H9 (cell line): ENCODE data around the gene KIFC3. TPM values are rescaled to one million over a fixed set of nuclear protein-coding genes. Genes with fewer than 3 reads are reported as not detected.

ENCODE experiments used
- DNase-seq: peaks from one replicate; pipeline ENCODE4 v3.0.0-alpha.2; 2017
- H2AFZ ChIP-seq: one replicate; pipeline ENCODE4 v1.6.1; 2013; ENCODE audit warnings: mild to moderate bottlenecking, low read length, control low read depth, moderate library complexity
- H2AK5ac ChIP-seq: 2 replicates; pipeline ENCODE4 v1.6.1; 2013; ENCODE audit warnings: low read length, control low read depth, mixed read lengths; ENCODE audit not compliant: insufficient read length
- H2BK120ac ChIP-seq: one replicate; pipeline ENCODE4 v1.6.1; 2013; ENCODE audit warnings: low read depth, mild to moderate bottlenecking, low read length, control low read depth, inconsistent platforms; ENCODE audit not compliant: poor library complexity, severe bottlenecking
- H2BK12ac ChIP-seq: 2 replicates; pipeline ENCODE4 v1.6.1; 2013; ENCODE audit warnings: low read length, control low read depth, mixed read lengths, low read depth; ENCODE audit not compliant: insufficient read length
- H2BK15ac ChIP-seq: 2 replicates; pipeline ENCODE4 v1.6.1; 2013; ENCODE audit warnings: low read depth, low read length, control low read depth
- H2BK20ac ChIP-seq: one replicate; pipeline ENCODE4 v1.6.1; 2013; ENCODE audit warnings: low read depth, mild to moderate bottlenecking, low read length, control low read depth, inconsistent platforms; ENCODE audit not compliant: poor library complexity, severe bottlenecking
- H2BK5ac ChIP-seq: 2 replicates; pipeline ENCODE4 v1.6.1; 2013; ENCODE audit warnings: low read length, control low read depth, mixed read lengths; ENCODE audit not compliant: insufficient read length
- H3K14ac ChIP-seq: 2 replicates; pipeline ENCODE4 v1.6.1; 2013; ENCODE audit warnings: low read length, control low read depth; ENCODE audit not compliant: insufficient read depth
- H3K18ac ChIP-seq: 2 replicates; pipeline ENCODE4 v1.6.1; 2013; ENCODE audit warnings: low read depth, mild to moderate bottlenecking, mixed read lengths, low read length, control low read depth; ENCODE audit not compliant: insufficient read length
- H3K23ac ChIP-seq: 2 replicates; pipeline ENCODE4 v1.6.1; 2013; ENCODE audit warnings: low read length, control low read depth, mixed read lengths, low read depth; ENCODE audit not compliant: insufficient read length
- H3K23me2 ChIP-seq: 2 replicates; pipeline ENCODE4 v1.6.1; 2013; ENCODE audit warnings: low read depth, mild to moderate bottlenecking, mixed read lengths, low read length, control low read depth; ENCODE audit not compliant: insufficient read length, poor library complexity, severe bottlenecking
- H3K27ac ChIP-seq: 2 replicates; pipeline ENCODE4 v1.5.1; 2013; ENCODE audit warnings: low read length, control low read depth, mixed read lengths, low read depth; ENCODE audit not compliant: insufficient read length
- H3K27me3 ChIP-seq: 2 replicates; pipeline ENCODE4 v1.6.1; 2013; ENCODE audit warnings: low read length, control low read depth, inconsistent platforms; ENCODE audit not compliant: insufficient read depth
- H3K4ac ChIP-seq: 2 replicates; pipeline ENCODE4 v1.6.1; 2013; ENCODE audit warnings: low read depth, mild to moderate bottlenecking, control low read depth, inconsistent platforms, low read length, moderate library complexity
- H3K4me1 ChIP-seq: 2 replicates; pipeline ENCODE4 v1.6.1; 2013; ENCODE audit warnings: low read length, control low read depth, inconsistent platforms; ENCODE audit not compliant: insufficient read depth
- H3K4me2 ChIP-seq: 2 replicates; pipeline ENCODE4 v1.6.1; 2013; ENCODE audit warnings: low read length, control low read depth, mixed read lengths; ENCODE audit not compliant: insufficient read length, insufficient read depth
- H3K56ac ChIP-seq: 2 replicates; pipeline ENCODE4 v1.6.1; 2013; ENCODE audit warnings: low read depth, mild to moderate bottlenecking, mixed read lengths, low read length, control low read depth; ENCODE audit not compliant: insufficient read length
- H3K79me1 ChIP-seq: 2 replicates; pipeline ENCODE4 v1.6.1; 2013; ENCODE audit warnings: low read depth, mild to moderate bottlenecking, moderate library complexity, low read length, control low read depth, inconsistent platforms; ENCODE audit not compliant: insufficient read depth, poor library complexity, severe bottlenecking
- H3K79me2 ChIP-seq: 2 replicates; pipeline ENCODE4 v1.6.1; 2013; ENCODE audit warnings: low read length, control low read depth, inconsistent platforms; ENCODE audit not compliant: insufficient read depth
- H3K9ac ChIP-seq: 2 replicates; pipeline ENCODE4 v1.6.1; 2013; ENCODE audit warnings: low read length, control low read depth, mixed read lengths; ENCODE audit not compliant: insufficient read length; ENCODE audit errors: extremely low read depth
- H3K9me3 ChIP-seq: one replicate; pipeline ENCODE4 v1.6.1; 2013; ENCODE audit warnings: low read depth, low read length, inconsistent platforms; ENCODE audit not compliant: control insufficient read depth
- H3T11ph ChIP-seq: one replicate; pipeline ENCODE4 v1.6.1; 2013; ENCODE audit warnings: mild to moderate bottlenecking, low read length, control low read depth, inconsistent platforms
- H4K20me1 ChIP-seq: one replicate; pipeline ENCODE4 v1.6.1; 2013; ENCODE audit not compliant: control insufficient read depth, insufficient read length, insufficient read depth
- H4K5ac ChIP-seq: 2 replicates; pipeline ENCODE4 v1.6.1; 2013; ENCODE audit warnings: low read depth, mild to moderate bottlenecking, mixed read lengths, low read length, control low read depth; ENCODE audit not compliant: insufficient read length
- H4K8ac ChIP-seq: replicated peaks from 2 replicates; pipeline ENCODE4 v1.6.1; 2013; ENCODE audit warnings: low read length, control low read depth, mixed read lengths, low read depth; ENCODE audit not compliant: insufficient read length
- H4K91ac ChIP-seq: 2 replicates; pipeline ENCODE4 v1.6.1; 2013; ENCODE audit warnings: low read depth, mild to moderate bottlenecking, moderate library complexity, mixed read lengths, low read length, control low read depth; ENCODE audit not compliant: insufficient read length
- H3K27ac Mint-ChIP-seq, 3 experiments: 2 replicates in 2 of 3; 3 replicates in 1 of 3; pipeline ENCODE4 v1.8.0; 2020 to 2021; ENCODE audit warnings: mixed read lengths in 3 of 3, mild to moderate bottlenecking in 1 of 3, moderate library complexity in 1 of 3
- H3K27me3 Mint-ChIP-seq: 2 replicates; pipeline ENCODE4 v1.8.0; 2021; ENCODE audit warnings: low read depth, mild to moderate bottlenecking, moderate library complexity, mixed read lengths
- H3K36me3 Mint-ChIP-seq, 3 experiments: 2 replicates in 2 of 3; 3 replicates in 1 of 3; pipeline ENCODE4 v1.8.0; 2020 to 2021; ENCODE audit warnings: low read depth in 3 of 3, mixed read lengths in 3 of 3; ENCODE audit not compliant: insufficient read depth in 1 of 3
- H3K4me1 Mint-ChIP-seq, 2 experiments: 2 replicates each; pipeline ENCODE4 v1.8.0; 2020; ENCODE audit warnings: mixed read lengths in 2 of 2
- H3K4me3 Mint-ChIP-seq, 2 experiments: 2 replicates in 1 of 2; 3 replicates in 1 of 2; pipeline ENCODE4 v1.8.0; 2020 to 2021; ENCODE audit warnings: mild to moderate bottlenecking in 2 of 2, mixed read lengths in 2 of 2, moderate library complexity in 1 of 2
- H3K9me3 Mint-ChIP-seq, 2 experiments: 2 replicates in 1 of 2; 3 replicates in 1 of 2; pipeline ENCODE4 v1.8.0; 2020; ENCODE audit warnings: mild to moderate bottlenecking in 2 of 2, mixed read lengths in 2 of 2, moderate library complexity in 1 of 2
- WGBS: extraction: QIAGEN DNeasy Blood & Tissue Kit; methylation state at CpG from one replicate; pipeline ENCODE4 v1.1.7; 2013; ENCODE audit warnings: missing lambda C conversion rate, low lambda C conversion rate, mixed read lengths; ENCODE audit not compliant: insufficient read length; ENCODE audit errors: extremely low coverage; 5-methylcytosine and 5-hydroxymethylcytosine counted together
- total RNA-seq: library from RNA; stranded (reverse); gene quantifications from 2 replicates; pipeline ENCODE4 v1.2.1, GENCODE V29; 2021
- TF ChIP-seq, protein P1 (sequence below): fragments of 200-600 bp; sonication (generic); conservative IDR thresholded peaks from 3 replicates; pipeline ENCODE4 v1.8.0; 2021; ENCODE audit warnings: antibody characterized with exemption, mild to moderate bottlenecking

The KIFC3 gene
- total RNA-seq, 1 experiment from 2014 or later: 5.0 TPM

DNA sequence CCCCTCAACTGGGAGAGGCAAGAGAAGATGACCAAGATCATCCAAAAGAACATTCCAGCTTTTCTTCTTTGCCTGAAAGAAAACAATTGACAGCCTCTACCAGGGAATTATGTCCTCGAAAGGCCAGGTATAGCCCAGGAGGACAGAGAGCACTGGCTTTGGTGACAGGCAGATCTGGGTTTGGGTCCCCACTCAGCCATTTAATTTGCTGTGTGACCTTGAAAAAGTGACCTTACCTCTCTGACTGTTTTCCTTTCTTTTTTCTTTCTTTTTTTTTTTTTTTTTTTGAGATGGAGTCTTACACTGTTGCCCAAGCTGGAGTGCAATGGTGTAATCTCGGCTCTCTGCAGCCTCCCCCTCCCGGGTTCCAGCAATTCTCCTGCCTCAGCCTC is 27.7 kb upstream of the KIFC3 start:
- no peak overlapping the region for H3K27ac Mint-ChIP-seq
- H3K4me1 ChIP-seq: no peaks in the 10 kb centered on the region
- no peak overlapping the region for H3K27ac ChIP-seq
- no peak overlapping the region for H4K8ac ChIP-seq
- H3K79me2 ChIP-seq: no peaks in the 10 kb centered on the region
- H3K23me2 ChIP-seq: no peaks in the 10 kb centered on the region
- no peak overlapping the region for H2BK15ac ChIP-seq
- no peaks in the 10 kb centered on the region for H3K27me3 ChIP-seq
- no peaks in the 10 kb centered on the region for H4K20me1 ChIP-seq
- no peaks in the 10 kb centered on the region for H3K9me3 Mint-ChIP-seq
- H3K4me2 ChIP-seq: no peak overlapping the region
- WGBS: no CpG with 5 or more reads among the region's 3 CpGs
- no peak overlapping the region for H2AK5ac ChIP-seq
- H3K27me3 Mint-ChIP-seq: peaks cover 2% of the 10 kb centered on the region; the same call in 1 of the 2 replicates
- H3K23ac ChIP-seq: no peak overlapping the region
- no peak overlapping the region for H3K56ac ChIP-seq
- TF ChIP-seq, protein P1, sequence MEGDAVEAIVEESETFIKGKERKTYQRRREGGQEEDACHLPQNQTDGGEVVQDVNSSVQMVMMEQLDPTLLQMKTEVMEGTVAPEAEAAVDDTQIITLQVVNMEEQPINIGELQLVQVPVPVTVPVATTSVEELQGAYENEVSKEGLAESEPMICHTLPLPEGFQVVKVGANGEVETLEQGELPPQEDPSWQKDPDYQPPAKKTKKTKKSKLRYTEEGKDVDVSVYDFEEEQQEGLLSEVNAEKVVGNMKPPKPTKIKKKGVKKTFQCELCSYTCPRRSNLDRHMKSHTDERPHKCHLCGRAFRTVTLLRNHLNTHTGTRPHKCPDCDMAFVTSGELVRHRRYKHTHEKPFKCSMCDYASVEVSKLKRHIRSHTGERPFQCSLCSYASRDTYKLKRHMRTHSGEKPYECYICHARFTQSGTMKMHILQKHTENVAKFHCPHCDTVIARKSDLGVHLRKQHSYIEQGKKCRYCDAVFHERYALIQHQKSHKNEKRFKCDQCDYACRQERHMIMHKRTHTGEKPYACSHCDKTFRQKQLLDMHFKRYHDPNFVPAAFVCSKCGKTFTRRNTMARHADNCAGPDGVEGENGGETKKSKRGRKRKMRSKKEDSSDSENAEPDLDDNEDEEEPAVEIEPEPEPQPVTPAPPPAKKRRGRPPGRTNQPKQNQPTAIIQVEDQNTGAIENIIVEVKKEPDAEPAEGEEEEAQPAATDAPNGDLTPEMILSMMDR: no peak
- no peak overlapping the region for H2BK120ac ChIP-seq
- H2AFZ ChIP-seq: no peak overlapping the region
- H2BK12ac ChIP-seq: no peak overlapping the region
- H4K91ac ChIP-seq: no peak overlapping the region
- no peak overlapping the region for H3K9ac ChIP-seq
- H3T11ph ChIP-seq: no peak overlapping the region
- no peak overlapping the region for H2BK5ac ChIP-seq
- DNase-seq: no peak
- H3K18ac ChIP-seq: no peak overlapping the region
- no peak overlapping the region for H3K4ac ChIP-seq
- H2BK20ac ChIP-seq: no peak overlapping the region
- H3K14ac ChIP-seq: no peak overlapping the region
- H3K79me1 ChIP-seq: no peaks in the 10 kb centered on the region
- no peak overlapping the region for H3K4me3 Mint-ChIP-seq
- H3K4me1 Mint-ChIP-seq: peaks cover 8 to 10% of the 10 kb centered on the region in 2 experiments
- H4K5ac ChIP-seq: no peak overlapping the region
- H3K36me3 Mint-ChIP-seq: no peaks in the 10 kb centered on the region
- no peaks in the 10 kb centered on the region for H3K9me3 ChIP-seq
